GM18951 (cell line): ENCODE measurements around the gene NRIP2.

Source experiments
- POLR2A ChIP-seq: IDR thresholded peaks from 4 replicates; pipeline ENCODE4 v1.6.1; 2011; ENCODE audit warnings: mild to moderate bottlenecking; ENCODE audit not compliant: insufficient read length, insufficient read depth; ENCODE audit errors: extremely low read depth
- in situ Hi-C: fragments of 300-500 bp; cut with MboI; formaldehyde crosslinking; loops from one replicate; pipeline ENCODE4 v1.12.0; 2022; ENCODE audit warnings: low sequenced_read_pairs, mixed read lengths, inconsistent platforms; ENCODE audit not compliant: unreplicated experiment

The NRIP2 gene

DNA sequence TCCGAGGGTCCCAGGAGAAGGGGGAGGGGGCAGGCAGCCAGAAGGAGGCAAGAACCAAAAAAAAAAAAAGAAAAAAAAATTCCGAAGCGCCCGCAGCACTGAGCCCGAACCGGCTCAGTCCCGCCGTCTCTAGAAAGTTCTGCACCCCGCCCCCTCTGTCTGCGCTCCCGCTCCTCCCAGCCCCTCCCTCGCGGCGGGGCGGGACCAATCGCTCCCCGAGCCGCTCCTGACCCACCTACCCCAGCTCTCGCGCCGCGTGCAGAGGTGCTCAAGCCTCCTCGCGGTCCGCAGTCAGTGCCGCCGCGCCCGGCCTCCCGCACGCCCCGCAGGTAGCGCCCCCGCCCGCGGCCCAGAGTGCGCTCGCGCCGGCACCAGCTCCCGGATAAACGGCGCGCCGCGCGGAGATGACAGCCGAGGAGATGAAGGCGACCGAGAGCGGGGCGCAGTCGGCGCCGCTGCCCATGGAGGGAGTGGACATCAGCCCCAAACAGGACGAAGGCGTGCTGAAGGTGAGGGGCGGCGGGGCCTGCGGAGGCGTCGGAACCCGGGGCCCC is 40.0 kb downstream of the NRIP2 start, which contains the start of gene FKBP4:
Gene FKBP4, plus strand, starts transcription at position 235 of the 554 bp plus-strand sequence. Its CDS starts 170 bp downstream, at position 405.
- TF ChIP-seq POLR2A: peak; percentile 76
- in situ Hi-C loops: no loop called here

DNA sequence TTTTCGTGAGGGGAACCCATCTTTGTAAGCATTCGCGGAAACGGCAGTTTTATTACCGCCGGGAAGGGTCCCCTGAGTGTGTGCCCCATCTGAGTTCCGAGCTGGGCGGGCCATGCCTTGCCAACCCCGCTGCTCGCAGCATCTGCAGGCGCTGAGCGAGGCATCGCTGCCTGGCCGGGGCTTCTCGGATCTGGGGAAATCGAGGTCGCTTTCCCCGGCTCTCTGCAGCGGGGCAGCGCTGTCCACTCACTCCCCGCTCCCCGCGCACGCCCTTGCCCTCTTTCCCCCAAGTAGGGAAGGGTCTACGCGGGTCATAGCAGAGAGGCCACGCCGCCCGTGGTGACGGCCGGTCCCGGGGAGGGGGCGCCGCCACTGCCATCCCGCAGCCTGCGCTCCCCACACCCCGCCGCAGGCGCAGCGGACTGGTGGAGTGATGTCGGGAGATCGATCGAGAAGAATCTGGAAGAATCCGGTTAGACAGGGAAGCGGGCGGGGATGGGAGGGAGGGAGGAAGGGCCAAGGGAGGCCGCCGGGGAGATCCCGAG is 40.6 kb downstream of the NRIP2 start:
- TF ChIP-seq POLR2A: no peak
- in situ Hi-C loops: no loop called here

GRCh38 chr12:2793561-2793960 is 41.3 kb downstream of the NRIP2 start:
- in situ Hi-C loops: no loop called here
- no peak for TF ChIP-seq POLR2A

- in situ Hi-C loops: no loop called here
- no peak for TF ChIP-seq POLR2A
These were observed 41.9 kb downstream of the NRIP2 start for GRCh38 chr12:2792671-2793500.

- in situ Hi-C loops: no loop called here
These were observed 43.7 kb downstream of the NRIP2 start for GRCh38 chr12:2791089-2791488.

GRCh38 chr12:2785017-2785416 is 49.8 kb downstream of the NRIP2 start:
- no peak for TF ChIP-seq POLR2A
- in situ Hi-C loops: no loop called here

More at GRCh38 chr12:2791089-2791488, 43.7 kb downstream of the NRIP2 start:
- TF ChIP-seq POLR2A: no peak

DNA sequence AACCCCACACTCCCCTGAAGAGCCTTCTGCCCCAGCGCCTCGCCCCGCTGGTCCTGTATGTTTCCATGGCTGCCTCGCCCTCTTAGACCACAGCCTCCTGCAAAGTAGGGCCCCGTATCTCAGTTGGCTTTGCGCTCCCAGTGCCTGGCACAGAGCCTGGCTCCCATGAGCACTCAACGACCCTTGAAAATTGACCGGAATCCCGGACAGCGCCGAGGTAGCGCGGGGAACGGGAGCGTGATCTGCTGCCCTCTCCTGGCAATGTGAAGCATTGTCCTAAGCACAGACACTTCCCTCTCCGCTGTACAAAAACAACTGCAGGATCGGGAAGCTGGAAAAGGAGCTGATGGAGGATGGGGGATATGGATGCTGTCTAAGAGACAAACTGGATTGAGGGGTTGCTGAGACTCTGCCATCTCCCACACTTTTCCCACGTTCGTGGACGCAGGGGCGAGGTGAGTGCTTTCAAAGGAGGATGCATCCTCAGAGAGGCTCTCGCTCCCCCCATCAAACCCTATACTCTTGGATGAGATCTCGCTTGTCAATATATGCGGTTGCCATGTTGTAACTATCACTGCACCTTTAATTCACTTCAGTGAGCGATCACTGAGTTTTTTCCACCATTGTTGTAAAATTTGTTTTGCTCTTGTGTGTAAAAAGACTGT is 50.8 kb downstream of the NRIP2 start:
- TF ChIP-seq POLR2A: no peak
- in situ Hi-C loops: no loop called here

- in situ Hi-C loops: no loop called here
- no peak for TF ChIP-seq POLR2A
These were observed 55.6 kb downstream of the NRIP2 start for GRCh38 chr12:2779281-2779680.

DNA sequence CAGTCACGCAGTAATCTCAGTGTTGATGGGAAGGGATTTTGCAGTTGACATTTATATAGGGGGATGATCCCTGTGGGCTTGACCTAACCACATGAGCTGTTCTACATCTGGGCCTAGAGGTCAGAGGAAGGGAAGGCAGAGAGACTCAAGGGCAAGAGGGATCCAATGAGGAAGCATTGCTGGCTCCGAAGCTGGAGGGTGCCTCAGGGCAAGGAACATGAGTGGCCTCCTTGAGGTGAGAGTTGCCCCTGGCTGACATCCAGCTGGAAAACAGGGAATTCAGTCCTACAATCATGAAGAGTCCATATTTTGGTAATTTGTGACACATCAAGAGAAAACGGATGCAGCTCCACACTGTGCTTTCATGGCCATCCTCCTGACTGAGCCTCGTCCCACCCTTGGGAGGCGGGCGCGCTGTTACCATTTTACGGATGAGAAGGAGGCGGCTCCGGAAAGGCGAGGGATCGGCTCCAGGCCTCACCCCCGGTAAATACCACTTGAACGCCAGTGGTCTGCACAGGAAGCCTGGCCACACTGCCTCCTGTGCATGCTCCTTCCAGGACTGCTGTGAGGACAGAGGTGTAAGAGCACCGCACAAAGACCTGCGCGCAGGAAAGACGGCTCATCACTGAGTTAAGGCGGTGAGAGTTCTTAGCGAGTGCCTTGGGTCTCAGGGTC is 58.6 kb downstream of the NRIP2 start:
- no peak for TF ChIP-seq POLR2A
- in situ Hi-C loops: no loop called here

DNA sequence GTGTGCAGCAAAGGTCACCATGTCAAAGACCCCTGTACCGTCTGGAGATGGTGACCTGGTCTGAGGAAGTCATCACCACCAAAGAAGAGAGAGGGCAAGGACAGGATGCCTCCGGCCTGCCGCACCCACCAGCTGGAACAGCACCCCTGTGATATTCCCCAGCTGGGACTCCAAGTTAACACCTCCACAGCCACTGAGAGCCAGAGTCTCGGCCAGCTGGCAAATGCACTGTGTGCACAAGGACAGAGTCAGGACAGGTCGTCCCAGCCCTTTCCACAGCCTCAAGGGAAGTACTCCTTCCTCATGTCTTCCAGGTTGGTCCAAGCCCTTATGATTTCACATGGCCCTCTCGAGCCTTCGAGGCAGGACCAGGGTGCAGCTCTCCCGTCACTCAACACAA is 59.4 kb downstream of the NRIP2 start:
- no peak for TF ChIP-seq POLR2A
- in situ Hi-C loops: no loop called here
